ENCODE results near the gene SLC7A5.
"Not testable (repeated sequence)": the region's sequence is repeated elsewhere in the genome, so short reads cannot be mapped to it uniquely, and the experiment has no call there.

Gene SLC7A5

GRCh38 chr16:87861300-87862099, 7.8 kb downstream of the SLC7A5 start:
- DNase-seq (ENCODE audit: low read depth): not testable (repeated sequence)

GRCh38 chr16:87860553-87861299, 8.6 kb downstream of the SLC7A5 start:
- peak; percentile 87 for DNase-seq (ENCODE audit: low read depth)

- DNase-seq (ENCODE audit: low read depth): not testable (repeated sequence)
These were observed 10.9 kb downstream of the SLC7A5 start for GRCh38 chr16:87858151-87858993.

GRCh38 chr16:87856791-87857228, 12.5 kb downstream of the SLC7A5 start:
- DNase-seq (ENCODE audit: low read depth): peak; percentile 54

GRCh38 chr16:87855852-87856715, 13.2 kb downstream of the SLC7A5 start:
- peak; percentile 72 for DNase-seq (ENCODE audit: low read depth)

- DNase-seq (ENCODE audit: low read depth): no peak
These were observed 14.2 kb downstream of the SLC7A5 start for GRCh38 chr16:87854907-87855683.

- DNase-seq (ENCODE audit: low read depth): peak; percentile 79
These were observed 15.0 kb downstream of the SLC7A5 start for GRCh38 chr16:87854053-87854906.

- DNase-seq (ENCODE audit: low read depth): peak; percentile 90
These were observed 15.8 kb downstream of the SLC7A5 start for GRCh38 chr16:87853411-87854052.

GRCh38 chr16:87851601-87852000, 17.7 kb downstream of the SLC7A5 start:
- no peak for DNase-seq (ENCODE audit: low read depth)

- no peak for DNase-seq (ENCODE audit: low read depth)
These were observed 18.1 kb downstream of the SLC7A5 start for GRCh38 chr16:87851141-87851587.

GRCh38 chr16:87850009-87851006, 19.0 kb downstream of the SLC7A5 start:
- peak; percentile 67 for DNase-seq (ENCODE audit: low read depth)

GRCh38 chr16:87849419-87850008, 19.8 kb downstream of the SLC7A5 start:
- no peak for DNase-seq (ENCODE audit: low read depth)

GRCh38 chr16:87848676-87849345, 20.5 kb downstream of the SLC7A5 start:
- no peak for DNase-seq (ENCODE audit: low read depth)

- DNase-seq (ENCODE audit: low read depth): no peak
These were observed 21.3 kb downstream of the SLC7A5 start for GRCh38 chr16:87847785-87848675.

GRCh38 chr16:87847467-87847784, 21.9 kb downstream of the SLC7A5 start:
- DNase-seq (ENCODE audit: low read depth): no peak
